Measurements from ENCODE around the gene THBS2. TPM values are rescaled to one million over a fixed set of nuclear protein-coding genes. Genes with fewer than 3 reads are reported as not detected.

Gene THBS2
- total RNA-seq (2022; extraction: Qiagen RNA extraction), result 0.02 to 0.05 TPM (median 0.03 TPM) in 4 of 5 replicates, not detected in the other

GRCh38 chr6:169253337-169254238 lies at the start of gene THBS2:
THBS2 (minus strand) TSS chr6:169253846; CDS start chr6:169250784, 3,062 bp downstream.

